HEK293 (cell line): ENCODE data around the gene MTX1.

Experiments used
- EGR2 ChIP-seq: fragments of 450-650 bp; formaldehyde crosslinking; IDR thresholded peaks from 2 replicates; pipeline ENCODE4 v1.5.1; 2016; ENCODE audit warnings: low read depth, missing biosample characterization, missing genetic modification characterization
- HOXD13 ChIP-seq: sonication (generic); formaldehyde crosslinking; IDR thresholded peaks from 2 replicates; pipeline ENCODE4 v1.8.0; 2022; ENCODE audit warnings: missing genetic modification reagents, borderline replicate concordance
- IKZF3 ChIP-seq: fragments of 450-650 bp; IDR thresholded peaks from 2 replicates; pipeline ENCODE4 v1.5.0; 2018; ENCODE audit warnings: missing biosample characterization, mild to moderate bottlenecking, missing genetic modification characterization, moderate library complexity
- OSR2 ChIP-seq: fragments of 450-650 bp; formaldehyde crosslinking; IDR thresholded peaks from 2 replicates; pipeline ENCODE4 v1.5.1; 2016; ENCODE audit warnings: missing biosample characterization, missing genetic modification characterization
- PATZ1 ChIP-seq: fragments of 450-650 bp; formaldehyde crosslinking; IDR thresholded peaks from 2 replicates; pipeline ENCODE4 v1.5.1; 2016; ENCODE audit warnings: missing biosample characterization, missing genetic modification characterization
- SP7 ChIP-seq: fragments of 450-650 bp; formaldehyde crosslinking; IDR thresholded peaks from 2 replicates; pipeline ENCODE4 v1.5.1; 2016; ENCODE audit warnings: missing biosample characterization, missing genetic modification characterization
- YY2 ChIP-seq: fragments of 450-650 bp; formaldehyde crosslinking; IDR thresholded peaks from 2 replicates; pipeline ENCODE4 v1.5.1; 2016; ENCODE audit warnings: missing biosample characterization, missing genetic modification characterization
- ZNF19 ChIP-seq: fragments of 450-650 bp; formaldehyde crosslinking; IDR thresholded peaks from 2 replicates; pipeline ENCODE4; 2016; ENCODE audit warnings: missing biosample characterization, missing genetic modification characterization, low read depth
- ZNF214 ChIP-seq: fragments of 450-650 bp; formaldehyde crosslinking; IDR thresholded peaks from 2 replicates; pipeline ENCODE4 v1.5.1; 2017; ENCODE audit warnings: missing biosample characterization, mild to moderate bottlenecking, missing genetic modification characterization, borderline replicate concordance
- ZNF23 ChIP-seq: fragments of 450-650 bp; formaldehyde crosslinking; IDR thresholded peaks from 2 replicates; pipeline ENCODE4 v1.5.1; 2016; ENCODE audit warnings: missing biosample characterization, missing genetic modification characterization, borderline replicate concordance
- ZNF248 ChIP-seq: fragments of 450-650 bp; formaldehyde crosslinking; IDR thresholded peaks from 2 replicates; pipeline ENCODE4 v1.5.1; 2017; ENCODE audit warnings: missing biosample characterization, missing genetic modification characterization
- ZNF274 ChIP-seq, 2 experiments: fragments of 200-500 bp in 1 of 2; fragments of 450-650 bp in 1 of 2; sonication (Bioruptor generic) in 1 of 2; formaldehyde crosslinking in 1 of 2; IDR thresholded peaks; 2 replicates each; pipeline versions ENCODE4 v1.5.1 to v1.6.1; 2014 to 2016; ENCODE audit warnings: borderline replicate concordance in 1 of 2, inconsistent platforms in 1 of 2, low read length in 1 of 2, missing biosample characterization in 1 of 2, missing genetic modification characterization in 1 of 2
- ZNF335 ChIP-seq: fragments of 450-650 bp; formaldehyde crosslinking; conservative IDR thresholded peaks from 2 replicates; pipeline ENCODE4 v1.5.1; 2016; ENCODE audit warnings: missing biosample characterization, missing genetic modification characterization
- ZNF341 ChIP-seq: fragments of 450-650 bp; formaldehyde crosslinking; IDR thresholded peaks from 2 replicates; pipeline ENCODE4; 2016; ENCODE audit warnings: low read depth, missing biosample characterization, missing genetic modification characterization
- ZNF433 ChIP-seq: fragments of 450-650 bp; formaldehyde crosslinking; IDR thresholded peaks from 2 replicates; pipeline ENCODE4 v1.5.1; 2016; ENCODE audit warnings: missing biosample characterization, missing genetic modification characterization, low read depth
- ZNF585B ChIP-seq: fragments of 450-650 bp; formaldehyde crosslinking; IDR thresholded peaks from 2 replicates; pipeline ENCODE4 v1.5.1; 2016; ENCODE audit warnings: missing biosample characterization, missing genetic modification characterization
- ZNF624 ChIP-seq: fragments of 450-650 bp; formaldehyde crosslinking; IDR thresholded peaks from 2 replicates; pipeline ENCODE4 v1.5.1; 2017; ENCODE audit warnings: missing biosample characterization, missing genetic modification characterization
- ZNF626 ChIP-seq: fragments of 450-650 bp; sonication (Bioruptor Pico); formaldehyde crosslinking; IDR thresholded peaks from 2 replicates; pipeline ENCODE4 v1.5.1; 2018; ENCODE audit warnings: missing biosample characterization, missing genetic modification characterization, inconsistent platforms
- ZNF670 ChIP-seq: fragments of 450-650 bp; formaldehyde crosslinking; IDR thresholded peaks from 2 replicates; pipeline ENCODE4 v1.5.1; 2016; ENCODE audit warnings: missing biosample characterization, missing genetic modification characterization, low read depth
- ZNF701 ChIP-seq: fragments of 450-650 bp; formaldehyde crosslinking; IDR thresholded peaks from 2 replicates; pipeline ENCODE4 v1.5.1; 2016; ENCODE audit warnings: missing biosample characterization, missing genetic modification characterization
- TF ChIP-seq, protein P1 (sequence below): fragments of 450-650 bp; formaldehyde crosslinking; conservative IDR thresholded peaks from 2 replicates; pipeline ENCODE4 v1.5.1; 2016; ENCODE audit warnings: low read depth, missing biosample characterization, missing genetic modification characterization
- TF ChIP-seq, protein P2 (sequence below): fragments of 450-650 bp; formaldehyde crosslinking; IDR thresholded peaks from 2 replicates; pipeline ENCODE4 v1.5.1; 2017; ENCODE audit warnings: missing biosample characterization, missing genetic modification characterization
- TF ChIP-seq, protein P3 (sequence below): fragments of 450-650 bp; formaldehyde crosslinking; IDR thresholded peaks from 2 replicates; pipeline ENCODE4 v1.5.1; 2016; ENCODE audit warnings: missing biosample characterization, missing genetic modification characterization, borderline replicate concordance
- TF ChIP-seq, protein P4 (sequence below): fragments of 450-650 bp; formaldehyde crosslinking; IDR thresholded peaks from 2 replicates; pipeline ENCODE4 v1.5.1; 2016; ENCODE audit warnings: missing biosample characterization, missing genetic modification characterization
- TF ChIP-seq, protein P5 (sequence below): fragments of 450-650 bp; formaldehyde crosslinking; IDR thresholded peaks from 2 replicates; pipeline ENCODE4 v1.5.1; 2016; ENCODE audit warnings: missing biosample characterization, missing genetic modification characterization

The MTX1 gene

GRCh38 chr1:155193275-155193990, 15.1 kb upstream of the MTX1 start (continued):
- TF ChIP-seq, protein P1, sequence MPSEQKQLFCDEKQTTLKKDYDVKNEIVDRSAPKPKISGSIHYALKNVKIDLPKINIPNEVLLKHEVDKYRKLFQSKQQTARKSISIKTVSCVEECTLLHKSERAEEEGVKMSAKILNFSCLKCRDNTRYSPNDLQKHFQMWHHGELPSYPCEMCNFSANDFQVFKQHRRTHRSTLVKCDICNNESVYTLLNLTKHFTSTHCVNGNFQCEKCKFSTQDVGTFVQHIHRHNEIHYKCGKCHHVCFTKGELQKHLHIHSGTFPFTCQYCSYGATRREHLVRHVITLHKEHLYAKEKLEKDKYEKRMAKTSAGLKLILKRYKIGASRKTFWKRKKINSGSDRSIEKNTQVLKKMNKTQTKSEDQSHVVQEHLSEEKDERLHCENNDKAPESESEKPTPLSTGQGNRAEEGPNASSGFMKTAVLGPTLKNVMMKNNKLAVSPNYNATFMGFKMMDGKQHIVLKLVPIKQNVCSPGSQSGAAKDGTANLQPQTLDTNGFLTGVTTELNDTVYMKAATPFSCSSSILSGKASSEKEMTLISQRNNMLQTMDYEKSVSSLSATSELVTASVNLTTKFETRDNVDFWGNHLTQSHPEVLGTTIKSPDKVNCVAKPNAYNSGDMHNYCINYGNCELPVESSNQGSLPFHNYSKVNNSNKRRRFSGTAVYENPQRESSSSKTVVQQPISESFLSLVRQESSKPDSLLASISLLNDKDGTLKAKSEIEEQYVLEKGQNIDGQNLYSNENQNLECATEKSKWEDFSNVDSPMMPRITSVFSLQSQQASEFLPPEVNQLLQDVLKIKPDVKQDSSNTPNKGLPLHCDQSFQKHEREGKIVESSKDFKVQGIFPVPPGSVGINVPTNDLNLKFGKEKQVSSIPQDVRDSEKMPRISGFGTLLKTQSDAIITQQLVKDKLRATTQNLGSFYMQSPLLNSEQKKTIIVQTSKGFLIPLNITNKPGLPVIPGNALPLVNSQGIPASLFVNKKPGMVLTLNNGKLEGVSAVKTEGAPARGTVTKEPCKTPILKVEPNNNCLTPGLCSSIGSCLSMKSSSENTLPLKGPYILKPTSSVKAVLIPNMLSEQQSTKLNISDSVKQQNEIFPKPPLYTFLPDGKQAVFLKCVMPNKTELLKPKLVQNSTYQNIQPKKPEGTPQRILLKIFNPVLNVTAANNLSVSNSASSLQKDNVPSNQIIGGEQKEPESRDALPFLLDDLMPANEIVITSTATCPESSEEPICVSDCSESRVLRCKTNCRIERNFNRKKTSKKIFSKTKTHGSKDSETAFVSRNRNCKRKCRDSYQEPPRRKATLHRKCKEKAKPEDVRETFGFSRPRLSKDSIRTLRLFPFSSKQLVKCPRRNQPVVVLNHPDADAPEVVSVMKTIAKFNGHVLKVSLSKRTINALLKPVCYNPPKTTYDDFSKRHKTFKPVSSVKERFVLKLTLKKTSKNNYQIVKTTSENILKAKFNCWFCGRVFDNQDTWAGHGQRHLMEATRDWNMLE (tag by site-specific recombination) = no peak
- TF ChIP-seq ZNF214 (tag by site-specific recombination) (no peak), OSR2 (tag by site-specific recombination) (no peak), ZNF433 (no peak), ZNF626 (tag by site-specific recombination) (no peak), ZNF274 (IDR thresholded peaks at IDR 0.05; ENCODE audit: low read length) (no peak), ZNF274 (tag by site-specific recombination; IDR thresholded peaks at IDR 0.05; ENCODE audit: borderline replicate concordance) (no peak), SP7 (peak; percentile 79; the same call in 1 of the 2 replicates), ZNF585B (no peak), EGR2 (peak; percentile 98), IKZF3 (tag by site-specific recombination) (peak; percentile 80; the same call in 1 of the 2 replicates), ZNF701 (tag by site-specific recombination) (no peak), HOXD13 (CRISPR knock-in tag) (no peak), YY2 (tag by site-specific recombination) (no peak), ZNF341 (tag by site-specific recombination) (peak; percentile 90), ZNF624 (tag by site-specific recombination) (0 out of 2 replicates have a peak, but pooled peaks have one; percentile 65), ZNF248 (tag by site-specific recombination) (no peak), ZNF670 (tag by site-specific recombination) (no peak), ZNF19 (no peak), ZNF23 (no peak), PATZ1 (tag by site-specific recombination) (peak; percentile 94), ZNF335 (tag by site-specific recombination) (peak; percentile 88)
- TF ChIP-seq, protein P2, sequence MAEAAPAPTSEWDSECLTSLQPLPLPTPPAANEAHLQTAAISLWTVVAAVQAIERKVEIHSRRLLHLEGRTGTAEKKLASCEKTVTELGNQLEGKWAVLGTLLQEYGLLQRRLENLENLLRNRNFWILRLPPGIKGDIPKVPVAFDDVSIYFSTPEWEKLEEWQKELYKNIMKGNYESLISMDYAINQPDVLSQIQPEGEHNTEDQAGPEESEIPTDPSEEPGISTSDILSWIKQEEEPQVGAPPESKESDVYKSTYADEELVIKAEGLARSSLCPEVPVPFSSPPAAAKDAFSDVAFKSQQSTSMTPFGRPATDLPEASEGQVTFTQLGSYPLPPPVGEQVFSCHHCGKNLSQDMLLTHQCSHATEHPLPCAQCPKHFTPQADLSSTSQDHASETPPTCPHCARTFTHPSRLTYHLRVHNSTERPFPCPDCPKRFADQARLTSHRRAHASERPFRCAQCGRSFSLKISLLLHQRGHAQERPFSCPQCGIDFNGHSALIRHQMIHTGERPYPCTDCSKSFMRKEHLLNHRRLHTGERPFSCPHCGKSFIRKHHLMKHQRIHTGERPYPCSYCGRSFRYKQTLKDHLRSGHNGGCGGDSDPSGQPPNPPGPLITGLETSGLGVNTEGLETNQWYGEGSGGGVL = peak; percentile 73
- TF ChIP-seq, protein P3, sequence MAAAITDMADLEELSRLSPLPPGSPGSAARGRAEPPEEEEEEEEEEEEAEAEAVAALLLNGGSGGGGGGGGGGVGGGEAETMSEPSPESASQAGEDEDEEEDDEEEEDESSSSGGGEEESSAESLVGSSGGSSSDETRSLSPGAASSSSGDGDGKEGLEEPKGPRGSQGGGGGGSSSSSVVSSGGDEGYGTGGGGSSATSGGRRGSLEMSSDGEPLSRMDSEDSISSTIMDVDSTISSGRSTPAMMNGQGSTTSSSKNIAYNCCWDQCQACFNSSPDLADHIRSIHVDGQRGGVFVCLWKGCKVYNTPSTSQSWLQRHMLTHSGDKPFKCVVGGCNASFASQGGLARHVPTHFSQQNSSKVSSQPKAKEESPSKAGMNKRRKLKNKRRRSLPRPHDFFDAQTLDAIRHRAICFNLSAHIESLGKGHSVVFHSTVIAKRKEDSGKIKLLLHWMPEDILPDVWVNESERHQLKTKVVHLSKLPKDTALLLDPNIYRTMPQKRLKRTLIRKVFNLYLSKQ (tag by site-specific recombination) = no peak
- TF ChIP-seq, protein P4, sequence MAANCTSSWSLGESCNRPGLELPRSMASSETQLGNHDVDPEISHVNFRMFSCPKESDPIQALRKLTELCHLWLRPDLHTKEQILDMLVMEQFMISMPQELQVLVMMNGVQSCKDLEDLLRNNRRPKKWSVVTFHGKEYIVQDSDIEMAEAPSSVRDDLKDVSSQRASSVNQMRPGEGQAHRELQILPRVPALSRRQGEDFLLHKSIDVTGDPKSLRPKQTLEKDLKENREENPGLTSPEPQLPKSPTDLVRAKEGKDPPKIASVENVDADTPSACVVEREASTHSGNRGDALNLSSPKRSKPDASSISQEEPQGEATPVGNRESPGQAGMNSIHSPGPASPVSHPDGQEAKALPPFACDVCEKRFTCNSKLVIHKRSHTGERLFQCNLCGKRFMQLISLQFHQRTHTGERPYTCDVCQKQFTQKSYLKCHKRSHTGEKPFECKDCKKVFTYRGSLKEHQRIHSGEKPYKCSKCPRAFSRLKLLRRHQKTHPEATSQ = peak; percentile 70
- TF ChIP-seq, protein P5, sequence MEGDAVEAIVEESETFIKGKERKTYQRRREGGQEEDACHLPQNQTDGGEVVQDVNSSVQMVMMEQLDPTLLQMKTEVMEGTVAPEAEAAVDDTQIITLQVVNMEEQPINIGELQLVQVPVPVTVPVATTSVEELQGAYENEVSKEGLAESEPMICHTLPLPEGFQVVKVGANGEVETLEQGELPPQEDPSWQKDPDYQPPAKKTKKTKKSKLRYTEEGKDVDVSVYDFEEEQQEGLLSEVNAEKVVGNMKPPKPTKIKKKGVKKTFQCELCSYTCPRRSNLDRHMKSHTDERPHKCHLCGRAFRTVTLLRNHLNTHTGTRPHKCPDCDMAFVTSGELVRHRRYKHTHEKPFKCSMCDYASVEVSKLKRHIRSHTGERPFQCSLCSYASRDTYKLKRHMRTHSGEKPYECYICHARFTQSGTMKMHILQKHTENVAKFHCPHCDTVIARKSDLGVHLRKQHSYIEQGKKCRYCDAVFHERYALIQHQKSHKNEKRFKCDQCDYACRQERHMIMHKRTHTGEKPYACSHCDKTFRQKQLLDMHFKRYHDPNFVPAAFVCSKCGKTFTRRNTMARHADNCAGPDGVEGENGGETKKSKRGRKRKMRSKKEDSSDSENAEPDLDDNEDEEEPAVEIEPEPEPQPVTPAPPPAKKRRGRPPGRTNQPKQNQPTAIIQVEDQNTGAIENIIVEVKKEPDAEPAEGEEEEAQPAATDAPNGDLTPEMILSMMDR (tag by site-specific recombination) = peak; percentile 98
